Measurements from ENCODE around the gene SUV39H1.

The SUV39H1 gene

GRCh38 chrX:48703642-48704481, 7.3 kb downstream of the SUV39H1 start:
- Histone ChIP-seq H2AFZ (ENCODE audit: low read length) (no peak overlapping the region), H3K79me2 (ENCODE audit: low read length) (peaks cover 43% of the 10 kb centered on the region), H3K36me3 (replicated peaks; ENCODE audit: insufficient read depth, low read length) (no peaks in the 10 kb centered on the region), H3K9me2 (replicated peaks; ENCODE audit: insufficient read depth, low read length) (no peaks in the 10 kb centered on the region), H3K27ac (ENCODE audit: low read length) (no peak overlapping the region), H3K9me3 (replicated peaks; ENCODE audit: insufficient read depth, low read length) (no peaks in the 10 kb centered on the region), H3K4me3 (ENCODE audit: low read length) (no peak overlapping the region), H3K9ac (ENCODE audit: low read length) (no peak overlapping the region), H3K4me2 (ENCODE audit: low read depth, low read length) (no peak overlapping the region), H4K20me1 (ENCODE audit: insufficient read depth, low read length) (no peaks in the 10 kb centered on the region), H3K27me3 (replicated peaks; ENCODE audit: insufficient read depth, low read length) (no peaks in the 10 kb centered on the region), H3K4me1 (ENCODE audit: low read length) (no peaks in the 10 kb centered on the region), H3F3A (ENCODE audit: insufficient read depth, low read length) (no peaks in the 10 kb centered on the region)
- no peak for TF ChIP-seq CTCF (IDR thresholded peaks at IDR 0.05; ENCODE audit: low read length)
- no peak for TF ChIP-seq EZH2phosphoT487 (IDR thresholded peaks at IDR 0.05; ENCODE audit: low read length)
- TF ChIP-seq EZH2 (optimal IDR thresholded peaks at IDR 0.05; ENCODE audit: low read depth, low read length), result no peak
- DNase-seq, result no peak

- Histone ChIP-seq H3K4me2 (ENCODE audit: low read depth, low read length) (no peak overlapping the region), H3K36me3 (replicated peaks; ENCODE audit: insufficient read depth, low read length) (no peaks in the 10 kb centered on the region), H3K79me2 (ENCODE audit: low read length) (peaks cover 25% of the 10 kb centered on the region), H3F3A (ENCODE audit: insufficient read depth, low read length) (no peaks in the 10 kb centered on the region), H3K9ac (ENCODE audit: low read length) (no peak overlapping the region), H3K4me1 (ENCODE audit: low read length) (no peaks in the 10 kb centered on the region), H2AFZ (ENCODE audit: low read length) (no peak overlapping the region), H3K4me3 (ENCODE audit: low read length) (no peak overlapping the region), H3K27ac (ENCODE audit: low read length) (no peak overlapping the region), H3K9me3 (replicated peaks; ENCODE audit: insufficient read depth, low read length) (no peaks in the 10 kb centered on the region), H3K27me3 (replicated peaks; ENCODE audit: insufficient read depth, low read length) (no peaks in the 10 kb centered on the region), H4K20me1 (ENCODE audit: insufficient read depth, low read length) (no peaks in the 10 kb centered on the region), H3K9me2 (replicated peaks; ENCODE audit: insufficient read depth, low read length) (no peaks in the 10 kb centered on the region)
- TF ChIP-seq EZH2 (optimal IDR thresholded peaks at IDR 0.05; ENCODE audit: low read depth, low read length) (no peak), CTCF (IDR thresholded peaks at IDR 0.05; ENCODE audit: low read length) (no peak), EZH2phosphoT487 (IDR thresholded peaks at IDR 0.05; ENCODE audit: low read length) (no peak)
- no peak for DNase-seq
Observed at GRCh38 chrX:48705871-48706270, 9.3 kb downstream of the SUV39H1 start.

- H3K27me3 ChIP-seq (replicated peaks; ENCODE audit: insufficient read depth, low read length), result no peaks in the 10 kb centered on the region
- no peak overlapping the region for H2AFZ ChIP-seq (ENCODE audit: low read length)
- H4K20me1 ChIP-seq (ENCODE audit: insufficient read depth, low read length), result no peaks in the 10 kb centered on the region
- H3K9me3 ChIP-seq (replicated peaks; ENCODE audit: insufficient read depth, low read length), result no peaks in the 10 kb centered on the region
- H3K4me3 ChIP-seq (ENCODE audit: low read length), result no peak overlapping the region
- no peak overlapping the region for H3K9ac ChIP-seq (ENCODE audit: low read length)
- no peaks in the 10 kb centered on the region for H3K9me2 ChIP-seq (replicated peaks; ENCODE audit: insufficient read depth, low read length)
- DNase-seq, result no peak
- H3K79me2 ChIP-seq (ENCODE audit: low read length), result no peaks in the 10 kb centered on the region
- no peaks in the 10 kb centered on the region for H3K4me1 ChIP-seq (ENCODE audit: low read length)
- no peak overlapping the region for H3K27ac ChIP-seq (ENCODE audit: low read length)
- no peak for TF ChIP-seq CTCF (IDR thresholded peaks at IDR 0.05; ENCODE audit: low read length)
- TF ChIP-seq EZH2 (optimal IDR thresholded peaks at IDR 0.05; ENCODE audit: low read depth, low read length), result no peak
- no peak for TF ChIP-seq EZH2phosphoT487 (IDR thresholded peaks at IDR 0.05; ENCODE audit: low read length)
- no peaks in the 10 kb centered on the region for H3K36me3 ChIP-seq (replicated peaks; ENCODE audit: insufficient read depth, low read length)
- no peak overlapping the region for H3K4me2 ChIP-seq (ENCODE audit: low read depth, low read length)
- H3F3A ChIP-seq (ENCODE audit: insufficient read depth, low read length), result no peaks in the 10 kb centered on the region
Observed at GRCh38 chrX:48709522-48710112, 13.1 kb downstream of the SUV39H1 start.
